OCI-LY1 (cell line): ENCODE measurements around the gene PTPN21.

Experiments used
- H2AFZ ChIP-seq: fragments of 200-600 bp; sonication (generic), shearing (Covaris generic); 2 replicates; pipeline ENCODE4 v1.6.0; 2014; ENCODE audit warnings: antibody characterized with exemption, mild to moderate bottlenecking, low read length
- H3F3A ChIP-seq: fragments of 200-600 bp; sonication (generic), shearing (Covaris generic); 2 replicates; pipeline ENCODE4 v1.6.0; 2014; ENCODE audit warnings: mild to moderate bottlenecking, antibody characterized with exemption, low read length, moderate library complexity; ENCODE audit not compliant: insufficient read depth
- H3K27ac ChIP-seq: fragments of 200-600 bp; sonication (generic); 2 replicates; pipeline ENCODE4 v1.5.1; 2014; ENCODE audit warnings: low read length, mixed run types, mild to moderate bottlenecking, low read depth; ENCODE audit not compliant: poor library complexity, severe bottlenecking
- H3K27me3 ChIP-seq: fragments of 200-600 bp; sonication (generic); 2 replicates; pipeline ENCODE4 v1.6.0; 2014; ENCODE audit warnings: antibody characterized with exemption, mild to moderate bottlenecking, low read length, moderate library complexity; ENCODE audit not compliant: insufficient read depth
- H3K36me3 ChIP-seq: fragments of 200-600 bp; sonication (generic); 2 replicates; pipeline ENCODE4 v1.6.1; 2014; ENCODE audit warnings: mild to moderate bottlenecking, antibody characterized with exemption, low read length, moderate library complexity, mixed read lengths; ENCODE audit not compliant: insufficient read depth
- H3K4me1 ChIP-seq: fragments of 200-600 bp; sonication (generic); 2 replicates; pipeline ENCODE4 v1.5.1; 2014; ENCODE audit warnings: mild to moderate bottlenecking, low read length, moderate library complexity; ENCODE audit not compliant: insufficient read depth, severe bottlenecking
- H3K4me2 ChIP-seq: fragments of 200-600 bp; sonication (generic), shearing (Covaris generic); 2 replicates; pipeline ENCODE4 v1.6.1; 2014; ENCODE audit warnings: low read length
- H3K4me3 ChIP-seq: fragments of 200-600 bp; sonication (generic); 2 replicates; pipeline ENCODE4 v1.5.1; 2014; ENCODE audit warnings: low read length, low read depth, mild to moderate bottlenecking, mixed read lengths; ENCODE audit not compliant: poor library complexity, severe bottlenecking
- H3K79me2 ChIP-seq: fragments of 200-600 bp; shearing (Covaris generic); 2 replicates; pipeline ENCODE4 v1.6.1; 2016; ENCODE audit warnings: mixed run types, low read length, mixed read lengths; ENCODE audit not compliant: insufficient read depth
- H3K9ac ChIP-seq: fragments of 200-600 bp; sonication (generic), shearing (Covaris generic); 2 replicates; pipeline ENCODE4 v1.6.1; 2014; ENCODE audit warnings: mild to moderate bottlenecking, low read length, mixed read lengths
- H3K9me2 ChIP-seq: fragments of 200-600 bp; sonication (generic), shearing (Covaris generic); 2 replicates; pipeline ENCODE4 v1.6.1; 2014; ENCODE audit warnings: low read depth, mild to moderate bottlenecking, low read length, mixed read lengths
- H3K9me3 ChIP-seq: fragments of 200-600 bp; shearing (Covaris generic); 2 replicates; pipeline ENCODE4 v1.6.1; 2014; ENCODE audit warnings: low read length, mixed read lengths
- H4K20me1 ChIP-seq: fragments of 200-600 bp; sonication (generic), shearing (Covaris generic); 2 replicates; pipeline ENCODE4 v1.6.0; 2016; ENCODE audit warnings: mild to moderate bottlenecking, low read length; ENCODE audit not compliant: insufficient read depth
- CTCF ChIP-seq: fragments of 200-600 bp; sonication (generic), shearing (Covaris generic); IDR thresholded peaks from 2 replicates; pipeline ENCODE4 v1.5.1; 2017; ENCODE audit warnings: mild to moderate bottlenecking, antibody characterized with exemption, low read length, moderate library complexity, mixed read lengths
- EZH2 ChIP-seq: fragments of 200-600 bp; sonication (generic), shearing (Covaris generic); IDR thresholded peaks from 2 replicates; pipeline ENCODE4 v1.8.0; 2017; ENCODE audit warnings: borderline replicate concordance, mixed run types, mild to moderate bottlenecking, antibody characterized with exemption, low read length, moderate library complexity, mixed read lengths

PTPN21 gene

DNA sequence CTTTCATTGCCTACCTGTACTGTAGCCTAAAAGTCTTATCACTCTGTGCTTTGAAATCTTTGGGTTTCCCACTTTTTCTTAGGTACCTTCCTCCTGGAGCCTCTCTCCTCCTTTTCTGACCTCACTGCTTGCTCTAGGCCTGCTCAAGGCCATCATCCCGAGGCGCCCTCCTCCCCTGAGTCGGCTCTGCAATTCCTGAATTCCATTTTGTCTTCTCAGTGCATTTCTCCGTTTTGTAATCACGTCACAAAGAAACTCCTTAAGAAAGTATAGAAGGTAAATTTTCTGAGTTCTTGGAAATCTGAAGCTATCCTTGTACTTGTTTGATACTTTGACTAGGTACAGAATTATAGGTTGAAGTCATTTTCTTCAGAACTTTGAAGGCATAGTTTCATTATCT, 33.3 kb upstream of the PTPN21 start:
- TF ChIP-seq CTCF (no peak), EZH2 (no peak)

GRCh38 chr14:88584451-88584850, 29.6 kb upstream of the PTPN21 start:
- Histone ChIP-seq H3K36me3 (peaks cover 67% of the 10 kb centered on the region), H3K4me1 (no peaks in the 10 kb centered on the region), H3F3A (peaks cover 2% of the 10 kb centered on the region; the same call in 1 of the 2 replicates), H4K20me1 (no peaks in the 10 kb centered on the region), H2AFZ (no peak overlapping the region), H3K27me3 (no peaks in the 10 kb centered on the region), H3K9ac (no peak overlapping the region), H3K27ac (no peak overlapping the region), H3K9me2 (no peaks in the 10 kb centered on the region), H3K79me2 (no peaks in the 10 kb centered on the region), H3K4me2 (no peak overlapping the region), H3K4me3 (no peak overlapping the region), H3K9me3 (no peaks in the 10 kb centered on the region)
- no peak for TF ChIP-seq CTCF
- TF ChIP-seq EZH2 = no peak

More for the DNA sequence above, 33.3 kb upstream of the PTPN21 start:
- no peak overlapping the region for H2AFZ ChIP-seq
- H3K9me2 ChIP-seq = no peaks in the 10 kb centered on the region
- no peaks in the 10 kb centered on the region for H3K9me3 ChIP-seq
- H3F3A ChIP-seq = no peaks in the 10 kb centered on the region
- H3K27ac ChIP-seq = no peak overlapping the region
- no peaks in the 10 kb centered on the region for H4K20me1 ChIP-seq
- no peaks in the 10 kb centered on the region for H3K4me1 ChIP-seq
- no peak overlapping the region for H3K4me3 ChIP-seq
- no peak overlapping the region for H3K4me2 ChIP-seq
- H3K9ac ChIP-seq = no peak overlapping the region
- H3K79me2 ChIP-seq = no peaks in the 10 kb centered on the region
- peaks cover 48% of the 10 kb centered on the region for H3K36me3 ChIP-seq
- H3K27me3 ChIP-seq = no peaks in the 10 kb centered on the region

GRCh38 chr14:88576222-88576621, 21.4 kb upstream of the PTPN21 start:
- no peak overlapping the region for H3K27ac ChIP-seq
- peaks cover 2% of the 10 kb centered on the region; the same call in 1 of the 2 replicates for H3F3A ChIP-seq
- no peak overlapping the region for H3K4me2 ChIP-seq
- no peaks in the 10 kb centered on the region for H3K9me3 ChIP-seq
- no peaks in the 10 kb centered on the region for H4K20me1 ChIP-seq
- TF ChIP-seq CTCF (no peak), EZH2 (no peak)
- no peaks in the 10 kb centered on the region for H3K9me2 ChIP-seq
- no peak overlapping the region for H3K4me3 ChIP-seq
- H3K79me2 ChIP-seq = no peaks in the 10 kb centered on the region
- H3K4me1 ChIP-seq = no peaks in the 10 kb centered on the region
- H3K27me3 ChIP-seq = no peaks in the 10 kb centered on the region
- H3K36me3 ChIP-seq = peaks cover 89% of the 10 kb centered on the region
- no peak overlapping the region for H3K9ac ChIP-seq
- H2AFZ ChIP-seq = no peak overlapping the region
